ENCODE measurements around the gene CEACAM16.

- TF ChIP-seq, protein P1, sequence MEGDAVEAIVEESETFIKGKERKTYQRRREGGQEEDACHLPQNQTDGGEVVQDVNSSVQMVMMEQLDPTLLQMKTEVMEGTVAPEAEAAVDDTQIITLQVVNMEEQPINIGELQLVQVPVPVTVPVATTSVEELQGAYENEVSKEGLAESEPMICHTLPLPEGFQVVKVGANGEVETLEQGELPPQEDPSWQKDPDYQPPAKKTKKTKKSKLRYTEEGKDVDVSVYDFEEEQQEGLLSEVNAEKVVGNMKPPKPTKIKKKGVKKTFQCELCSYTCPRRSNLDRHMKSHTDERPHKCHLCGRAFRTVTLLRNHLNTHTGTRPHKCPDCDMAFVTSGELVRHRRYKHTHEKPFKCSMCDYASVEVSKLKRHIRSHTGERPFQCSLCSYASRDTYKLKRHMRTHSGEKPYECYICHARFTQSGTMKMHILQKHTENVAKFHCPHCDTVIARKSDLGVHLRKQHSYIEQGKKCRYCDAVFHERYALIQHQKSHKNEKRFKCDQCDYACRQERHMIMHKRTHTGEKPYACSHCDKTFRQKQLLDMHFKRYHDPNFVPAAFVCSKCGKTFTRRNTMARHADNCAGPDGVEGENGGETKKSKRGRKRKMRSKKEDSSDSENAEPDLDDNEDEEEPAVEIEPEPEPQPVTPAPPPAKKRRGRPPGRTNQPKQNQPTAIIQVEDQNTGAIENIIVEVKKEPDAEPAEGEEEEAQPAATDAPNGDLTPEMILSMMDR (IDR thresholded peaks at IDR 0.05): no peak
- TF ChIP-seq POLR2AphosphoS5 (IDR thresholded peaks at IDR 0.05; ENCODE audit: insufficient read depth in 1 of 2, low read depth in 1 of 2) (no peak), POLR2A (IDR thresholded peaks at IDR 0.05) (no peak)
These were observed 50.3 kb downstream of the CEACAM16 start for GRCh38 chr19:44749292-44749691.

Data from vagina (tissue), 2 donors.